H7 (cell line): ENCODE results near the gene CKAP2L. TPM values are rescaled to one million over a fixed set of nuclear protein-coding genes. Genes with fewer than 3 reads are reported as not detected.
A peak's percentile ranks its signal among the peaks of the same experiment; 100 is the strongest.

Source experiments
- DNase-seq: peaks from one replicate; pipeline ENCODE4 v3.0.0; 2012
- H3K27me3 ChIP-seq: 2 replicates; pipeline ENCODE4 v1.6.0; 2011; ENCODE audit warnings: mild to moderate bottlenecking, low read length; ENCODE audit not compliant: control insufficient read depth, insufficient read depth
- H3K36me3 ChIP-seq: replicated peaks from 2 replicates; pipeline ENCODE4 v1.5.1; 2011; ENCODE audit warnings: low read length; ENCODE audit not compliant: control insufficient read depth, insufficient read depth
- H3K4me3 ChIP-seq: 2 replicates; pipeline ENCODE4 v1.5.1; 2011; ENCODE audit warnings: low read depth, mild to moderate bottlenecking, control low read depth, low read length, moderate library complexity; ENCODE audit not compliant: insufficient read depth
- total RNA-seq: library from RNA; depleted of rRNA; stranded (reverse); fragments of >200 nt; shearing (Covaris generic); gene quantifications from 2 replicates; pipeline ENCODE4 v1.2.3, GENCODE V29; 2014

CKAP2L gene
- total RNA-seq, 1 experiment from 2014 or later, result 14.9 TPM

DNA sequence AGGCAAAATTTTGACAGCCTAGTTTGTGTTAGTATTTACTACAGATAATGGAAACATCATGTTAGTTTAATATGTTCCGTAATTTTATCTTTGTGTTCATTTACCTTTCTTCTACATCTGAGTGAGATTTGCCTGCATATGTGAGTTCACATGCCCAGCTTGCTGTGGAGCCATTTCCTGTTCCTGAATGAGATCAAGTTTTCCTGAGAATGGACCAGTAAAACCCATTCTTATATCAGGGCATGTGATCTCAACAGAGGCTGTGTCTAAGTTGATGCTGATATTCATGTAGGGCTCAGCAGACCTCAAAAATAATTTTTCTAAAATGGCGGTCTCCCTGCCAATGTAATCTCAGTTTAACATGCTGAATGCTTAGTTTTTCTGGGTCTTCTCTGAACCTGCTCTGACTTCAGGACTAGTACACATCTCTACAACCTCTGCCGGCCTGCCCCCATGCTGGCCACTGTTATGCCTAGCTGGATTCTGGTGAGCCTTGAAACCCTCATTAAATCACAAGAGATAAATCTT is 18.8 kb upstream of the CKAP2L start:
- Histone ChIP-seq H3K36me3 (no peaks in the 10 kb centered on the region), H3K27me3 (no peaks in the 10 kb centered on the region), H3K4me3 (no peak overlapping the region)
- DNase-seq, result no peak

DNA sequence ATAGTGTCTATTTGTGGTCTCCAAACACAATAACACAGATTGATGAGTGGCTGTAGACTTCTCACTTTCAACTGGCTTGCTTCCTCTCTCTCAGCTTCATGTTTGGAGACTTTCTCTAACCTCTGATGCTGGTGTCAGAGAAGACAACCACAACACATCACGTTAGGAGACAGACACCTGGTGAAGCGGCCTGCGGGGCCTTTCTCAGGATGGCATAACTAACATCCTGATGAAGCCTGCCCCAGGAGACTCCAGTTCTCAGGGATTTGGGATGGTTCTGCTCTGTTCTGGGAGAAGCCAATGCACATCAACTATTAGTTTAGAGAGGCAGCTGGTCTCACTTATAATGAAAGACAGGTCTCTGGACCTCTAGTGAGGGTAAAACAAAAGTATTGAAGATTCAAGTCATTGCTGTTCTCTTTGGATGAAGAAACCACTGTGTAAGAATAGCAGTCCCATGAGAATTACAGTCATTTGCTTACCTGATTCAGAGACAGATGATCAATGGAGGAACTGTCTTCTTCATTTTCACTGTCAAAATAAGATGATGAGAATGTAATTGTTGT is 17.9 kb upstream of the CKAP2L start:
- no peaks in the 10 kb centered on the region for H3K27me3 ChIP-seq
- no peaks in the 10 kb centered on the region for H3K36me3 ChIP-seq
- DNase-seq, result no peak
- H3K4me3 ChIP-seq, result no peak overlapping the region

DNA sequence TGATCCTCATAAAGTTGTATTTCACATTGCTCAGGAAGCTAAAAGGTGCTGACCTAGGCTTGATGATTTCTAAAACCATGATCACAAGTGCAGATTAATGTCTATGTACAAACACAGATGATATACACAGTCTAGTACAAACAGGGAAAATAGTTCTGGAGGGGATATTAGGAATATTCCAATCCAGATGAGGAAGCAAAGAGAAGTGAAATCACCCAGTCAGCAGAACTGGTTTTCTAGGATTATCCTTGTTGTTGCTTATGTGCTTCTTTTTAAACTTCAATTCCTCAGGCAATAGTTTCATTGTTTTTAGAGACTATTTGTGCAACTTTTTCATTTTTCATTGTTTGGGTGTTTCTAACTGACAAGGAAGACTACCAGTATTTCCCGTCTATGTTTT is 15.2 kb upstream of the CKAP2L start:
- DNase-seq, result no peak
- Histone ChIP-seq H3K4me3 (no peak overlapping the region), H3K27me3 (no peaks in the 10 kb centered on the region), H3K36me3 (no peaks in the 10 kb centered on the region)

DNA sequence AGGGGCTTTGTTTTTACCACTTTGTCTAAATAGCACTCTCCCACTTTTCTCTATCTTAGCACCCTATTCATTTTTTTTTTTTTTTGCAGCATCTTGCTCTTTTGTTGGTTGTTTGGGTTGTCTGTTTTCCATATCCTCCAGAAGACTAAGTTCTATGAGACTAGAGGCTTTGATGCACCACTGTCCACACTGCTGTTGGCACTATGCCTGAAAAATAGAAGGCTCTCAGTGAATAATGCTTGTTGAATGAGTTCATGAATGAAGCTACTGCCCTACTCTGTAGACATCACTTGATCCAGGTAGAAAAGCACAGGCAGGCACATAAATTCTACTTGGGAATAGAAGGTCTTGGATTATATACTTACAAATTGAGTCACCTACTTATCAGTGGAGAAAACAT is 12.6 kb upstream of the CKAP2L start:
- no peaks in the 10 kb centered on the region for H3K27me3 ChIP-seq
- no peak for DNase-seq
- H3K4me3 ChIP-seq, result no peak overlapping the region
- H3K36me3 ChIP-seq, result no peaks in the 10 kb centered on the region

DNA sequence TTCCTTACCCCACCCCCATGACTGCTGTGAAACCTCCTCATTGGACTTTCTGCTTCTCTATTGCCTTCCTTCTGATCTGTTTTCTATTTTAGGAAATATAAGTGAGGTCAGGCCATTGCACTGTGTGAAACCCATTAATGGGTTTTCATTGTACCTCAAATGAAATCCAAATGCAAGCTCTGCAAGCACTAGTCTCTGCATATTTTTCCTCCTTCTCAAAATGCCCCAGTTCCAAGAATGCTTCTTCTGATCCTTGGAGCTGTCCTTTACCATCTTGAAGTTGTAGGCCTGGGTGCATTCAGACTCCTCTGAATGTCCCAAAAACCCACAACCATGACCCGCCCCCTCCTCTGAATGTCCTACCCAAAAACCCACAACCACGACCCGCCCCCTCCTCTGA is 11.7 kb upstream of the CKAP2L start:
- DNase-seq, result no peak
- no peak overlapping the region for H3K4me3 ChIP-seq

DNA sequence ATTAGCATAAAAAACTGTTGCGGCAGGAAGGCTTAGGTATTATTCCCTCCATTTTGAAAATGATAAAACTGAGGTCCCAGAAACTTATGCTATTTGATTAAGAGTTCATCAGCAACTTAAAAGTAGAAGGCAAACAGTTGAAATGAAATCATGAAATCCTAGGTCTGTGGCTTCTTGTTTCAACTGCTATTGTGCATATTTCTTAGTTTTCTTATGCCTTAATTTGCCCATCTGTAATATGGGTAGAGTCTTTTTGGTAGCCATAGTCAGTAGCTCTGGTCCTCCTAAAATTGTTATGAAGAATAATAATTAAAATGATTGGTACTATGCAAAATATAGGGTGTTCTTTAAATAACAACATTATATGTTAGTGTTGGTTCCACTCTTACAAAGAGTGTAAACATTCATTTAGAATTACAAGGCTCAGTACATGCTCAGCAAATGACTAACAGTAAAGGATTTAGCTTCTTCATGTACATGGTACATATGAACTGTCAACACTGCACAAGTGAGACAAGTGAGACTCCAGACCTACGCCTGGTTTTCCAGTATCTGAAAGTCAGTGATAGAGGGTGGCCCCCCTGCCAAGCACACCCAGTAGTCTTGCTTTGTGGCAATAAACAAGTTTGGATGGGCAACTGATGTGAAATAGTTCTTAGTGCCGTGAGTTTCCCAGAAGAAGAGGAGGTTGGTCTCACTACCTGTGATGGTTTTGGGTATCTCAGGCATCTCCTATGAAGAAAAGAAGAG is 10.3 kb upstream of the CKAP2L start:
- Histone ChIP-seq H3K36me3 (no peaks in the 10 kb centered on the region), H3K4me3 (no peak overlapping the region), H3K27me3 (no peaks in the 10 kb centered on the region)
- no peak for DNase-seq

More for the DNA sequence above, 11.7 kb upstream of the CKAP2L start:
- H3K36me3 ChIP-seq, result no peaks in the 10 kb centered on the region
- H3K27me3 ChIP-seq, result no peaks in the 10 kb centered on the region

DNA sequence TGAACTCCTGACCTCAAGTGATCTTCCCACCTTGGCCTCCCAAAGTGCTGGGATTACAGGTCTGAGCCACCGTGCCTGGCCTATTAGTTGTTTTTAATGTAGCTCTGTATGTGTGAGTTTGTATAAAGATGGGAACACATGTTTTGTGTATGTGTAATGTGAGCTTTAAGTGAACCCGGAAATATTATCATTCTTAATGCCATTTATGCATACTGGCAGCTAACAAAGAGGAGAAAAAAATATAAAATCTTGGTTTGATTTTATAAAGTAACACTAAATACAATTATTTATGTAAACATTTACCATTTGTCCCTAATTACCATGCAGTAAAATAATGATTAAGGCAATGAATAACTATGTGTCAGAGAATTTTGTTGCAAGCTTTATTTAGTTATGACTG is 9.1 kb upstream of the CKAP2L start:
- DNase-seq, result no peak
- H3K4me3 ChIP-seq, result no peak overlapping the region
- no peaks in the 10 kb centered on the region for H3K36me3 ChIP-seq
- H3K27me3 ChIP-seq, result no peaks in the 10 kb centered on the region

DNA sequence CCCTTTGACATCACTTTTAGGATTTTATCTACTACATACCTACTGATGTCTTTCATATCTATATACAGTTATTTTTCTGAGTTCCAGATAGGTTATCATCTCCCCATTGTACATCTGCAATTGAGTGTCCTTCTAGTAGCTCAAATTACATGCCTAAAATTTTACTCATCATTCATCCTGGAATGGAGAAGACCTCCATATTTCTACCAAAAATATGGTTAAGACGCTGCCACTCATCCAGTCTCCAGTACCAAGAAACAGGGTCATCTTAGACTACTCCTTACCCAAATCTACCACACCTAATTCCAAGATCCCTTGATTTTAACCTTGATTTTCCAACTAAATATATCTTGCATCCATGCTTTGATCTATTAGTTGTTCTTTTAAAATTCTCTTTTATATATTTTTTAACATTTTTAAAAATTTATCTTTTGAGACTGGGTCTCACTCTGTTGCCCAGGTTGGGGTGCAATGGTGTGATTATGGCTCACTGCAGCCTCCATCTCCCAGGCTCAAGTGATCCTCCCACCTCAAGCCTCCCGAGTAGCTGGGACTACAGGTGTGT is 8.6 kb upstream of the CKAP2L start:
- Histone ChIP-seq H3K27me3 (no peaks in the 10 kb centered on the region), H3K36me3 (no peaks in the 10 kb centered on the region), H3K4me3 (no peak overlapping the region)
- DNase-seq, result no peak

DNA sequence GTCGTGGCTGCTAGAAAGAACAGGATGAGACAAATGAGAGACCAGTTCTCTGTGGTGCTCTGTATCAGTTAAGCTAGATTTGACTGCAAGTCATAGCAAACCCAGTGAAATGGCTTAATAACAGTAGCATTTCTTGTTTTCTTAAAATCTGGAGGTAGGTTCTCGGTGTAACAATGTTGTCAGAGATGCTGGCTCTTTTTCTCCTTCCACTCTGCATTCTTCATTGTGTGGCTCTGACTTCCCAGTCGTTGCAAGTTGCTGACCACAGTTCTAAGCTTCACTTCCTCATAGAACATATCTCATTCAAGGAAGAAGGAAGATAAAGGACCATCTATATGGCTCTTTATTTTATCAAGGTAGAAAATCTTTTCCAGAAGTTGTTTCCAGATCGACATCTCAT is 7.9 kb upstream of the CKAP2L start:
- DNase-seq, result no peak
- Histone ChIP-seq H3K27me3 (no peaks in the 10 kb centered on the region), H3K4me3 (no peak overlapping the region), H3K36me3 (no peaks in the 10 kb centered on the region)

DNA sequence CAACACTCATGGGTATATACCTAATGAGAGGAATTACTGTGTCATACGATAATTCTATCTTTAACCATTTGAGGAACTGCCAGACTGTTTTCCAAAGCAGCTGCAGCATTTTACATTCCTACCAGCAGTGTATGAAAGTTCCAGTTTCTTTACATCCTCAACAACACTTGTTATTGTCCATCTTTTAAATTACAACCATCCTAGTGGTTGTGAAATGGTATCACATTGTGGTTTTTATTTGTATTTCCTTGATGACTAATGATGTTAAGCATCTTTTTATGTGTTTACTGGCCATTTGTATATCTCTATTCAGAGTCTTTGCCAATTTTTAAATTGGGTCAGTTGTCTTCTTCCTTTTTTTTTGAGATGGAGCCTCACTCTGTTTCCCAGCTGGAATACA is 4.0 kb upstream of the CKAP2L start:
- DNase-seq, result no peak
- Histone ChIP-seq H3K4me3 (no peak overlapping the region), H3K27me3 (no peaks in the 10 kb centered on the region), H3K36me3 (no peaks in the 10 kb centered on the region)

DNA sequence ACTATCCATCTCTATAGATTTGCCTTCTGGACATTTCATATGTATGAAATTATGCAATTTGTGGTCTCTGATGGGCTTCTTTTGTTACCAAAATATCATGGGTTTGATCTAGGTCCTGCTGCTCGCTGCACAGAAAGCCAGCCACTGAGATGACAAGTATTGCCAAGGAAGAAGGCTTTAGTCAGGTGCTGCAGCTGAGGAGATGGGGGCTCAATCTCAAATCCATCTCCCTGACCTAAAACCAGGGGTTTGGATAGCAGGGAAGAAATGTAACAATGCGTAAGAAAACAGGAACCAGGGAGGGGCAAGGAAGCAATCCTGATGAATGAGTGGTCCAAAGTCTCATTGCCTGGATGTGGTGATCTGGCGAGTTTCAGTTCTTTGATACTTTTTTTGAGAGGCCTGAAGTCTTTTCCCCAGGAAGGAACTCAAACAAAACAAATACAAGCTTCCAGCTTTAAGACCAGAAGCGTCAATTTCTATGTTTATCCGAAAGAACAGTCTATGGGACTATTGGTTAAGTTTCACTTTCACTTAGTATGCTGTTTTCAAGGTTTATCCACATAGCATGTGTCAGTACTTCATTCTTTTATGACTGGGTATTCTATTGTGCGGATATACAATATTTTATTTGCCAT is 3.4 kb upstream of the CKAP2L start:
- no peak for DNase-seq
- Histone ChIP-seq H3K4me3 (no peak overlapping the region), H3K36me3 (no peaks in the 10 kb centered on the region), H3K27me3 (no peaks in the 10 kb centered on the region)

DNA sequence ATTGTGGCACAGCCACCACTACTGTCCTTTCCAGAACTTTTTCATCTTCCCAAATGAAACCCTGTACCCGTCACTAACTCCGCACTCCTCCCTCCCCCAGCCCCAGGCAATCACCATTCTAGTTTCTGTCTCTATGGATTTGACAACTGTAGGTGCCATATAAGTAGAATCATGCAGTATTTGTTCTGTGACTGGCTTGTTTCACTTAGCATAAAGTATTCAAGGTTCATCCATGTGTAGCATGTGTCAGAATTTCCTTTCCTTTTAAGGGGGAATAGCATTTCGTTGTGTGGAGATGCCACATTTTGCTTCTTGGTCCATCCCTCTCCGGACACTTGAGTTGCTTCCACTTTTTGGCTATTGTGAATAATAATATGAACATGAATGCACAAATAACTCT is 842 bp upstream of the CKAP2L start:
- H3K4me3 ChIP-seq, result peak overlapping the region; percentile 91
- DNase-seq, result no peak
- H3K27me3 ChIP-seq, result no peaks in the 10 kb centered on the region
- peaks cover 2% of the 10 kb centered on the region; the same call in 1 of the 2 replicates for H3K36me3 ChIP-seq

DNA sequence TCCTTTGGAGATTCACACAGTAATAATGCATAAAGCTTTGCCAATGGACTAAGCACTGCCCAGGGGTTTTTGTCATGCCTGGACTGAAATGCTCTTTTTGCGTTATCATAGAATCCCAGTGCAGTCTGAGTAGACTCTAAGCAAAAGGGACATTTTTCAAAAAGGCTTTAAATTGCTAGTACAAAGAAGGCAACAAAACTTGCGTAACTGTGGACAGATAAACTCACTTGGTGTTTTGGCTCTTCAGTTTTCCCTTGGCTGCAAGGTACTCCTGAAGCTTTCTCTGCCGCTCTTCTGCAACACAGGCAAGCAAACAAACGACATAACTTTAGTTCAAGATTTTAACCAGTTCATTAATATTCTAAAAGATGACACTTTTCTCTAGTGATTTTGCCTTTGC is 2.1 kb downstream of the CKAP2L start:
- H3K4me3 ChIP-seq, result no peak overlapping the region
- peaks cover 11% of the 10 kb centered on the region for H3K36me3 ChIP-seq
- DNase-seq, result no peak
- no peaks in the 10 kb centered on the region for H3K27me3 ChIP-seq

DNA sequence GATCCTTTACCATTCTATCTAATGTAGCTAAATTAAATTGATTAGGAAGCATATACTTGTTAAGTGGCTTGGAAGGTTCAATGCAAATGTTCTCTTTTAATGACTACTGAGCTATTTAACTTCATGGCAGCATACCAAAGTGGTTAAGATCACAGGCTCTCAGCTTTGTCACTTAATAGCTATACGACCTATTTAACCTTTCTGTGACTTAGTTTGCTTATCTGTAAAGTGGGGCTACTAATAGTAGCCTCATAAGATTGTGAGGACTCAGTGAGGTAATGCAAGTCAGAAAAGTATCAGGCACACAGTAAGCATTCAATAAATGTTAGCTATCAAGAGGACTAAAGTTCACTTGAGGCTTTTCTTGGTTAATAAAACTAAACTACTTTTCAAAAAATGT is 4.3 kb downstream of the CKAP2L start:
- H3K4me3 ChIP-seq, result no peak overlapping the region
- no peaks in the 10 kb centered on the region for H3K27me3 ChIP-seq
- H3K36me3 ChIP-seq, result peaks cover 23% of the 10 kb centered on the region
- DNase-seq, result no peak

DNA sequence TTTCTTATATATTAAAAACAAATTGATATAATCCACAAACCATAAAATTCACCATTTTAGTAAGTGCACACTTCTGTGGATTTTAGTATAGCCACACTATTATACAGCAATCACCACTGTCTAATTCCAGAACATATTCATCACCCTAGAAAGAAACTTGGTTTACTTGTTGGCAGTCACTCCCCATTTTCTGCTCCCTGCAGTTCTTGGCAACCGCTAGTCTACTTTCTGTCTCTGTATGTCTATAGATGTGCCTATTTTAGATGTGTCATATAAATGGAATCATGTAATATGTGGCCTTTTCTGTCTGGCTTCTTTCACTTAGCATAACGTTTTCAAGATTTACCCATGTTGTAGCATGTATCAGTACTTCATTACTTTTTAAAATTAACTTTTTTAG is 5.7 kb downstream of the CKAP2L start:
- Histone ChIP-seq H3K4me3 (no peak overlapping the region), H3K27me3 (no peaks in the 10 kb centered on the region), H3K36me3 (peaks cover 25% of the 10 kb centered on the region)
- DNase-seq, result no peak
